ENCODE results near the gene TCHH. TPM values are rescaled to one million over a fixed set of nuclear protein-coding genes. Genes with fewer than 3 reads are reported as not detected.

The TCHH gene
- total and polyA plus RNA-seq, 2 experiments from 2014 or later: not detected

DNA sequence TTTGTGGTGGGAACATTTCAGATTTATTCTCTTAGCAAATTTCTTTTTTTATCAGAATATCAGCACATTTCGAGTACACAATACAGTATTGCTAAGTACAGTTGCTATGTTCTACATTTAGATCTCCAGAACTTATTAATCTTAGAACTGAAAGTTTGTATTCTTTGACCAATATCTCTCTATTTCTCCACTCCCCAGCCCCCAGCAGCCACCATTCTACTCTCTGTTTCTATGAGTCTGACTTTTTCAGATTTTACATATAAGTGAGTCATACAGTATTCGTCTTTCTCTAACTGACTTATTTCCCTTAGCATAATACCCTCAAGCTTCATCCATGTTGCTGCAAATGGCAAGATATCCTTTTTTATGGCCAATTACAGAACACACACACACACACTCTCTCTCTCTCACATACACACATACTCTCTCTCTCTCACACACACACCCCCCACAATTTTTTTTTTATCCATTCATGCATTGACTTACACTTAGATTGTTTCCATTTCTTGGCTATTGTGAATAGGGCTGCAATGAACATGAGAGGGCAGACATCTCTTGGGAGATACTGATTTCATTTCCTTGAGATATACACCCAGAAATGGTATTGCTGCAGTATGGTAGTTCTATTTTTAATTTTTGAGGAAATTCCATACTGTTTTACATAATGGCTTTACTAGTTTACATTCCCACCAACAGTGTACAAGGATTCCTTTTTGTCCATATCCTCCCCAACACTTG, 28.1 kb upstream of the TCHH start:
- no peak for DNase-seq (ENCODE audit: low read depth in 1 of 2, low spot score in 1 of 2)
- no peak overlapping the region for H3K4me3 ChIP-seq
- H3K36me3 ChIP-seq: no peaks in the 10 kb centered on the region
- no peaks in the 10 kb centered on the region for H3K9me3 ChIP-seq (ENCODE audit: low read depth)
- H3K4me1 ChIP-seq (ENCODE audit: low read depth): no peaks in the 10 kb centered on the region
- TF ChIP-seq, protein P1, sequence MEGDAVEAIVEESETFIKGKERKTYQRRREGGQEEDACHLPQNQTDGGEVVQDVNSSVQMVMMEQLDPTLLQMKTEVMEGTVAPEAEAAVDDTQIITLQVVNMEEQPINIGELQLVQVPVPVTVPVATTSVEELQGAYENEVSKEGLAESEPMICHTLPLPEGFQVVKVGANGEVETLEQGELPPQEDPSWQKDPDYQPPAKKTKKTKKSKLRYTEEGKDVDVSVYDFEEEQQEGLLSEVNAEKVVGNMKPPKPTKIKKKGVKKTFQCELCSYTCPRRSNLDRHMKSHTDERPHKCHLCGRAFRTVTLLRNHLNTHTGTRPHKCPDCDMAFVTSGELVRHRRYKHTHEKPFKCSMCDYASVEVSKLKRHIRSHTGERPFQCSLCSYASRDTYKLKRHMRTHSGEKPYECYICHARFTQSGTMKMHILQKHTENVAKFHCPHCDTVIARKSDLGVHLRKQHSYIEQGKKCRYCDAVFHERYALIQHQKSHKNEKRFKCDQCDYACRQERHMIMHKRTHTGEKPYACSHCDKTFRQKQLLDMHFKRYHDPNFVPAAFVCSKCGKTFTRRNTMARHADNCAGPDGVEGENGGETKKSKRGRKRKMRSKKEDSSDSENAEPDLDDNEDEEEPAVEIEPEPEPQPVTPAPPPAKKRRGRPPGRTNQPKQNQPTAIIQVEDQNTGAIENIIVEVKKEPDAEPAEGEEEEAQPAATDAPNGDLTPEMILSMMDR (IDR thresholded peaks at IDR 0.05; ENCODE audit: low read depth, low read length): no peak
- no peaks in the 10 kb centered on the region for H3K27me3 ChIP-seq
- no peak overlapping the region for H3K27ac ChIP-seq

- Histone ChIP-seq H3K4me3 (no peak overlapping the region), H3K9me3 (ENCODE audit: low read depth) (no peaks in the 10 kb centered on the region), H3K27ac (no peak overlapping the region), H3K4me1 (ENCODE audit: low read depth) (no peaks in the 10 kb centered on the region), H3K27me3 (no peaks in the 10 kb centered on the region), H3K36me3 (no peaks in the 10 kb centered on the region)
- TF ChIP-seq, protein P1 (IDR thresholded peaks at IDR 0.05; ENCODE audit: low read depth, low read length): peak; percentile 90
- DNase-seq (ENCODE audit: low read depth in 1 of 2, low spot score in 1 of 2): peak in 1 of 2 donors; percentile 80
Measured at GRCh38 chr1:152141971-152142584, 26.8 kb upstream of the TCHH start.

GRCh38 chr1:152137215-152137614, 22.0 kb upstream of the TCHH start:
- H3K27ac ChIP-seq: no peak overlapping the region
- no peak overlapping the region for H3K4me3 ChIP-seq
- no peaks in the 10 kb centered on the region for H3K27me3 ChIP-seq
- TF ChIP-seq, protein P1 (IDR thresholded peaks at IDR 0.05; ENCODE audit: low read depth, low read length): no peak
- no peak for DNase-seq (ENCODE audit: low read depth in 1 of 2, low spot score in 1 of 2)
- H3K4me1 ChIP-seq (ENCODE audit: low read depth): no peaks in the 10 kb centered on the region
- H3K9me3 ChIP-seq (ENCODE audit: low read depth): no peaks in the 10 kb centered on the region
- H3K36me3 ChIP-seq: no peaks in the 10 kb centered on the region

DNA sequence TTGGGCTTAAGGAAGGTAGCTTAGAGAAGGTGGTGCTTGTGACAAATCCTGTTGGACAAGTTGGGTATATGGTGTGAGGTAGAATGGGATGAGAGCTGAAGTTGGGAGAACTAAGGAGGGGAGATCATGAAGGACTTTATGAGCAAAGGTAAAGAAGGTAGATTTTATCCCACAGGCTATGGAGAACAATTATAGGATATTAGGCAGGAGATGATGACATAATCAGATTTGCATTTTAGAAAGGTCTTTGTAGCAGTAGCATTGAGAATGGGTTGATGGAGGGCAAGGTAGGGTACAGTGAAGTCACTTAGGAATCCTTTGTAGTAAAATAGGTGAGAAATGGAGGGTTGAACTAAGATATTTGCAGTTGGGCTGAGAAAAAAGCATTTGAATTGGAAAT, 14.9 kb upstream of the TCHH start:
- H3K4me1 ChIP-seq (ENCODE audit: low read depth): no peaks in the 10 kb centered on the region
- H3K9me3 ChIP-seq (ENCODE audit: low read depth): no peaks in the 10 kb centered on the region

GRCh38 chr1:152127673-152128072, 12.4 kb upstream of the TCHH start:
- DNase-seq (ENCODE audit: low read depth in 1 of 2, low spot score in 1 of 2): no peak
- Histone ChIP-seq H3K27ac (no peak overlapping the region), H3K36me3 (no peaks in the 10 kb centered on the region), H3K4me3 (no peak overlapping the region), H3K4me1 (ENCODE audit: low read depth) (no peaks in the 10 kb centered on the region), H3K27me3 (no peaks in the 10 kb centered on the region), H3K9me3 (ENCODE audit: low read depth) (no peaks in the 10 kb centered on the region)
- TF ChIP-seq, protein P1 (IDR thresholded peaks at IDR 0.05; ENCODE audit: low read depth, low read length): no peak

More for the DNA sequence above, 14.9 kb upstream of the TCHH start:
- no peaks in the 10 kb centered on the region for H3K36me3 ChIP-seq
- H3K4me3 ChIP-seq: no peak overlapping the region
- TF ChIP-seq, protein P1 (IDR thresholded peaks at IDR 0.05; ENCODE audit: low read depth, low read length): no peak
- no peak for DNase-seq (ENCODE audit: low read depth in 1 of 2, low spot score in 1 of 2)
- H3K27me3 ChIP-seq: no peaks in the 10 kb centered on the region
- H3K27ac ChIP-seq: no peak overlapping the region
